Stimulated activated CD4-positive, alpha-beta T cell treated with anti-CD3 and anti-CD28 coated beads, Interleukin-12 subunit alpha, Interleukin-12 subunit beta, amount 100 ng/mL, for 4 hours (primary cell): Measurements from ENCODE around the gene MB.
A peak's percentile ranks its signal among the peaks of the same experiment; 100 is the strongest.
"Not testable (repeated sequence)": the region's sequence is repeated elsewhere in the genome, so short reads cannot be mapped to it uniquely, and the experiment has no call there.

Experiments
- DNase-seq: peaks from one replicate; pipeline ENCODE4 v3.0.0-alpha.2; 2020

Gene MB

DNA sequence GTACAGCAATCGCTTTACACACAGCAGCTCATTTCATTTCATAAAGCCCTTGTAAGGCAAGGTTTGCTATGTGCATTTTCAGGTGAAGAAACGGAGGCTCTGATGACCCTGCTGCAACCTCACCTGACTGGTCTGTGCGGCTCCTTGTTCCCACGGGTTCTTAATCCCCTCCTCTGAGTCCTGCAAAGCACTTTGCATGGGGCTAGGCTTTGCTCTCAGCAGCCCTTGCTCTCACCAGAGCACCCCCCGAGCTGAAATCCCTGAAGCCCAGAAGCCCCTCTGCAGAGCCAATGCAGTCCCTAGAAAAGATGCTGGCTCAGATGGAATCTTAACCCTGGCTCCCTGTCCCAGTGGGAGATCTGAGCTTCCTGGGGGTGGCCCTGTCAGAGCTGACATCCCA, 20.1 kb upstream of the MB start:
- DNase-seq, result no peak

GRCh38 chr22:35634943-35635540, 17.9 kb upstream of the MB start:
- no peak for DNase-seq

GRCh38 chr22:35634015-35634414, 16.9 kb upstream of the MB start:
- no peak for DNase-seq

DNA sequence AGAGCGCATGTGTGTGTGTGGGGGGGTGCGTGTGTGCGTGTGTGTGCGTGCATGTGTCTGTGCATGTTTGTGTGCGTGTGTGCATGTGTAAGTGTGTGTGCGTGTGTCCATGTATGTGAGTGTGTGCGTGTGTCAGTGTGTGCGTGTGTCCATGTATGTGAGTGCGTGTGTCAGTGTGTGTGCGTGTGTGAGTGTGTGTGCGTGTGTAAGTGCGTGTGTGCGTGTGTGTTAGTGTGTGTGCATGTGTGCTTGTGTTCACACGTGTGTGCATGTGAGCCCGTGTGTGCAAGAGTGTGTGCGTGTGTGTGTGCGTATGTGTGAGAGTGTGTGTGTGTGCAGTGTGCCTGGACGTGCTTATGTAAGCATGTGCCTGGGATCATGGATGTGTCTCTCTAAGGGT, 16.4 kb upstream of the MB start:
- no peak for DNase-seq

DNA sequence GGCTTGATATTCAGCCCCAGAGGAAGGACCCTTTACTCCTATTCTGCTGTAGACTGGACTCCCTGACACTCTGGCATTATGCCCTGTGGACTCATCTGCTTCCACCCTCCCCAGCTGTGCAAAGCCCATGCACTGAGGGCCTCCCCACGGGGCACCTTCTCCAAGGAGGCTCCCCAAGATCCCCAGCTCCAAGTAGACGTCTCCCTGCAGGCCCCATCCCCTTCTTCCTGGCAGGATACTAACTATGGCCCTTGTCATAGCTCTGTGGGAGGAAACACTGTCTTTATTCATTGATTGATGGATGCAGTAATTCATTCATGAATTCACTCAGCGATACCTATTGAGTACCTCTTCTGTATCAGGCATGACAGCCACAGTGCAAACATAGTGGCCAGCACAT, 15.8 kb upstream of the MB start:
- no peak for DNase-seq

- no peak for DNase-seq
Observed at GRCh38 chr22:35631597-35631996, 14.5 kb upstream of the MB start.

- no peak for DNase-seq
Observed at GRCh38 chr22:35630891-35631290, 13.8 kb upstream of the MB start.

GRCh38 chr22:35630387-35630793, 13.3 kb upstream of the MB start:
- DNase-seq, result no peak

DNA sequence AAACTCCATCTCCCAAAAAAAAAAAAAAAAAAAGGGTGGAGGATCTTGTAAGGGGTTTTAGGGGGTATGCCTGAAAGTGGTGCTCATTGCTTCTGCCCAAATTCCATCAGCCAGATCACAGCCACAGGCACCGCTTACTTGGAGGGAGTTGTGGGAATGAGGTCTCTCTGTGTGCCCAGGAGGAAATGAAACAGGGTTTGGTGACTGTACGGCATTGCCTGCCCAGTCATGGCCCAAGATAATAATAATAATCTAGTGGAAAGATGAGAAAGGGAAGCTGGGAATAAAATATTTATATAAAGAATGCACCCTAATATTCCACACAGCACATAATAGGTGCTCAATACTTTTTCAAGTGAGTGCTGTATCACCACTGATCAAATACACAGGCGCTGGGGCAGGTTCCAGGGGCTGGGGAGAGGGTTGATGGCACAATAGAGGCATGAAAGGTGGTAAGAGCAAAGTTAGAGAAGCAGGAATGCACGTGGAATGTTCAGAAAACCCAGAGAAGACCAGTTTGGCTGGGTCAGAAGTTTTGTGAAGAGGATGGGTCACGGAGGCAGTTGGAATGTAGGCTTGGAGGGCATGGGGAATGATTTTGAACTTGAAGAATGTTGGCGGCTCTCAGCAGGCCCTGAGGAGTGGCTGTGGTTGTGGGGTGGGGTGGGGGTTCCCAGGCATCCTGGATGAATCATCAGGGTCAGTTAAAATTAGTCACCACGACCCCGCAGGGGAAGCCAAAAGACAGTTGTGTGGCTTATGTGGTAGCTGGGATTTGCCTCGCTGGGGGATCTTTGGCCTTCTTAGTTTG, 12.5 kb upstream of the MB start:
- peak; percentile 21 for DNase-seq

DNA sequence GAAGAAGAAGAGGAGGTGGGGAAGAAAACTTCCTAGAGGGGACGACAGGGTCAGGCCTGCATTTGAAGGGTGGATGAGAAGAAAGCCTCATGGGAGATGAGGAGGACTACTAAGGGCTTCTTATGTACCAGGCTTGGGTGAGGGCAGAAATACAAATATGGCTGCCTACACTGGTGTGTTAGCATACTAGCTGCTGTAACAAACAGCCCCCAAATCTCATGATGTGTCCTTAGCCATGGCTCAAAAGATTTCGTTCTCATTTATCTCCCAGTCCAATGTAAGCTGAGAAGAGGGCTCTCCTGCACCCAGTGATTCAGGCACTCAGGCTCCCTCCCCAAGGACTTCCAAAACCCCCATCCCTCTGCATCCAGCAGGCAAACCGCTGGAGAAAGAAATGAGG, 11.6 kb upstream of the MB start:
- DNase-seq, result no peak

DNA sequence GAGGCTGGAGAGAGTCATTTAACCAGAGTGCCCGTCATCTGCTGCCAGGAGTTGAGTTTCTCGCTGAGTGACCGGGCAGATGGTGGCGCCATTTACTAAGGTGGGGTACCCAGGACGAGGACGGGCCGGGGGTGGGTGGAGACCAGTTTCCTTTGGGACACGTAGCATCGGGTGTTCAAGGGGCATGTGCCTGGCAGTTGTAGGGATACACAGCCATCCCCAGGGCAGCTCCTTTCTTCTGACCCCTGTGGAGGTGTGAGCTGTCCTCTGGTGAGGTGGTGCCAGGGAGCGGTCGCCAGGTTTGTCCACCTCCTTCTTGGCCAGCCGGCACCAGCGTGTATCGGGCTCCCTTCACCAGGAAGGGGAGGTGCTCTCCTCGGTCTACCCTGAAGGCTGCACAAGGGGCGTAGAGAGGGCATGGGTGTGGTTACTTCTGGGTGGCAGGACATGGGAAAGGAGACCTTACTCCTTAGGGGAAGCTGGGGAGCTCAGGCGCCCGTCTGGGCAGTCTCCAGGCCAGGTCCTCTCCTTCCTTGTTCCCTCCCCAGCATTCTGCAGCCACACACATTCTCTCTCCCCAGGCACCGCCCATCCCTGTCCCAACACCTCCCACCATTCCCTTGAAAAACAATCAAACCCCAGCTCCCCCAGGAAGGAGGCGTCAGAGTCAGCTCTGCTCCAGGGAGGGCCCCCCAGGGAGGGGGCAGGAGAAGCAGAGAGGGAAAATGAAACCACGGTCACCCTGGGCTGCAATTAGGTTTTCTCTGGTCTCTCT, 10.3 kb upstream of the MB start:
- peak; percentile 49 for DNase-seq

GRCh38 chr22:35625763-35626432, 8.8 kb upstream of the MB start:
- no peak for DNase-seq

GRCh38 chr22:35624547-35624946, 7.4 kb upstream of the MB start:
- no peak for DNase-seq

DNA sequence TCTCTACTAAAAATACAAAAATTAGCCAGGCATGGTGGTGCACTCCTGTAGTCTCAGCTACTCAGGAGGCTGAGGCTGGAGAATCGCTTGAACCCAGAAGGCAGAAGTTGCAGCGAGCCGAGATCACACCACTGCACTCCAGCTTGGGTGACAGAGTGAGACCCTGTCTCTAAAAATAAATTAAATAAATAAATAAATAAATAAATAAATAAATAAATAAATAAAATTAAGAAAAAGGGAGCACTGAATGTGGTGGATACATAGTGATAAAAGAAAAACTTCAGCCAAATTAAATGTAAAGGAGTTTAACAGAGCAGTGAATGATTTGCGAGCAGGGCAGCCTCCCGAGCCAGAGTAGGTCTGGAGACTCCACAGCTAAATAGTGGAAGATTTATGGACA, 6.8 kb upstream of the MB start:
- not testable (repeated sequence) for DNase-seq

DNA sequence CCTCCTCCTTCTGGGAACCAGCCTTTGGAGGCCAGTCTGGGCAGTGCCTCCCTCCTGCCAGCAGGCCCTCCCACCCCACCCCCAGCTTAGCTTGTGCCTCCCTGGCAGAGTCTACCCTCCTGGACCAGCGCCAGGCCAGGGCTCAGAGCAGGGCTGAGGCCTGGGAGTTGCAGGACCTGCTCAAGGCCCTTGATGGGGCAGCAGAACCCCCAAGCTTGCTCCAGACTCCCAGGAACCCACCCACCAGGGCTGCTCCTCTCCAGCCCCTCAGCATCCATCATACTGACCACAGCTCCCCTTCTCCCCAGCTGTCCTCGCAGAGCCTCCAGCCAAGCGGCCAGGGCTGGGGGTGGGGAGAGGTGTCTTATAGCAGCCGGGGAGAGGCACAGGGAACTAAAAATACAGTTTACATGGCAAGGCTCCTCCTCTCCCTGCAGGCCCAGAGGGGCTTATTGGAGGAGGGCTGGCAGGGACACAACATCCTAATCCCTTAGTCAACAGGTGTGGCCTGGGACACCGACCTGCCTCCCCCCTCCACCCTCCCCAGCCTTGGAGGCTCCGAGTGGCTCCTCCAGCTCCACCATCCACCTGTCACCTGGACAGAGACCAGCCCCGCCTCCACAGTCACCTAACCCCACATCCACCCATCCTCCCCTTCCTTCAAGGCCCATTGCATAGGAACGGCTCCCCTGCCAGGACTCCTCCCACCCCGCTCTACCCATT, 5.2 kb upstream of the MB start:
- no peak for DNase-seq

DNA sequence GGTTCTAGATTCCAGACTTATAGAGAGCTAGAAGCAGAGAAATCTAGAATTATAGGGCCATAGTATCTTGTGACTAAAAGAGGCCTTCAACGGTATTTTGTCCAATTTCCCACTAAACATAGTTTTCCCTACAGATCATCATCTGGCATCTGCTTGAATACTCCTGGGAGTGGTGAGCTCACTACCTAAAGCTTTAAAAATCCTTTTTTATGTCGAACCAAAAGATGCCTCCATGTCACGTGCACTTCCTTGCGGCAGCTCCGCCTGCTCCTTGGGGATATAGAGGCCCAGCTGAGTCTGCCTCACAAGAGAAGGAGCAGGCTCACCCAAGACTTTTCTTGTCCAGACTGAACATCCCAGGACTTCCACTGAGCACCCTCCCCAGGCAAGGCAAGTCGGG, 4.3 kb upstream of the MB start:
- DNase-seq, result no peak

- DNase-seq, result no peak
Observed at GRCh38 chr22:35620624-35621251, 3.6 kb upstream of the MB start.

GRCh38 chr22:35619336-35620094, 2.4 kb upstream of the MB start:
- DNase-seq, result no peak

DNA sequence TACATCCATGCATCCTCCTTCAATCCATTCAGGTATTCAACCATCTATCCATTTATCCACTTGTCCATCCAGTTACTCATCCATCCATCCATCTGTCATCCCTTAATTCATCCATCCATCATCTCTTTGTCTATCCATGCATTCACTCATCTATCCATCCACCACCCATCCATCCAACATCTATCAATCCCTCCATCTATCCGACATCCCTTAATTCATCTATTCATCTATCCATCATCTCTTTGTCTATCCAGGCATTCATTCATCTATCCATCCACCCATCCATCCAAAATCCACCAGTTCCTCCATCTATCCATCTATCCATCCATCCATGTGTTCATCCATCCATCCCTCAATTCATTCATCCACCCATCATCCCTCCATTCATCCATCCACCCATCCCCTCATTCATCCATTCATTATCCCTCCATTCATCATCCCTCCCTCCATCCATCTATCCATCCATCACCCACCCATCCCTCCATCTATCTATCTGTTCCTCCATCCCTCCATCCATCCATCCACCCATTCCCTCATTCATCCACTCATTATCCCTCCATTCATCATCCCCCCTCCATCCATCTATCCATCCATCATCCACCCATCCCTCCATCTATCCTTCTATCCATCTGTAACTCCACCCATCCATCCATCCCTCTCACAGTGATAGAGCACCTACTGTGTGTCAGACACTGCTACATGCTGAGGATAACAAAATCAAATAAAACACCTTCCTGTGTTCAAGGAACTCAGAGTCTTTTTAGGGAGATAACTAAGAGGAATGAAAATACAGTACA, 1.5 kb upstream of the MB start:
- no peak for DNase-seq

- DNase-seq, result no peak
Observed at GRCh38 chr22:35616043-35616442, 1.1 kb downstream of the MB start.

- no peak for DNase-seq
Observed at GRCh38 chr22:35615156-35615555, 2.0 kb downstream of the MB start.
